Dendritic cell treated with granulocyte-macrophage colony-stimulating factor and Interleukin-4, amounts not matched to agents 40 ng/mL and 50 ng/mL, for 4 days (primary cell): ENCODE results near the gene THG1L.
"Not testable (repeated sequence)": the region's sequence is repeated elsewhere in the genome, so short reads cannot be mapped to it uniquely, and the experiment has no call there.

Experiments used
- H3K27ac Mint-ChIP-seq: one replicate; pipeline ENCODE4 v1.8.0; 2022; ENCODE audit warnings: mild to moderate bottlenecking, mixed read lengths
- H3K27me3 Mint-ChIP-seq: one replicate; pipeline ENCODE4 v1.8.0; 2022; ENCODE audit warnings: mild to moderate bottlenecking, mixed read lengths
- H3K36me3 Mint-ChIP-seq: one replicate; pipeline ENCODE4 v1.8.0; 2022; ENCODE audit warnings: low read depth, mixed read lengths
- H3K4me1 Mint-ChIP-seq: one replicate; pipeline ENCODE4 v1.8.0; 2022; ENCODE audit warnings: low read depth, mixed read lengths
- H3K4me3 Mint-ChIP-seq: one replicate; pipeline ENCODE4 v1.8.0; 2022; ENCODE audit warnings: mild to moderate bottlenecking, moderate library complexity, mixed read lengths
- H3K9me3 Mint-ChIP-seq: one replicate; pipeline ENCODE4 v1.8.0; 2022; ENCODE audit warnings: mixed read lengths
- intact Hi-C: fragments of 100-400 bp; cut with micrococcal nuclease; formaldehyde crosslinking; loops from one replicate; pipeline ENCODE4 v1.15.0; 2022

The THG1L gene

GRCh38 chr5:157731272-157732129 is at the start of gene THG1L:
Gene THG1L, plus strand, starts transcription at chr5:157731420. Its CDS starts 21 bp downstream, at chr5:157731441.
- H3K36me3 Mint-ChIP-seq, result peaks cover 51% of the 10 kb centered on the region
- intact Hi-C loops, result loop anchor here (1.0 kb wide), 1 partner anchor 12 kb away; the partner anchor contains the start of gene LSM11
- H3K4me3 Mint-ChIP-seq, result peak within 1 kb of the TSS; percentile 93
- peak within 1 kb of the TSS; percentile 98 for H3K27ac Mint-ChIP-seq
- peaks cover 22% of the 10 kb centered on the region for H3K4me1 Mint-ChIP-seq
- H3K9me3 Mint-ChIP-seq, result no peaks in the 10 kb centered on the region
- no peaks in the 10 kb centered on the region for H3K27me3 Mint-ChIP-seq

- no peaks in the 10 kb centered on the region for H3K9me3 Mint-ChIP-seq
- H3K4me1 Mint-ChIP-seq, result no peaks in the 10 kb centered on the region
- peaks cover 10% of the 10 kb centered on the region for H3K27me3 Mint-ChIP-seq
- H3K27ac Mint-ChIP-seq, result no peak overlapping the region
- intact Hi-C loops, result no loop called here
- H3K36me3 Mint-ChIP-seq, result no peaks in the 10 kb centered on the region
- H3K4me3 Mint-ChIP-seq, result no peak overlapping the region
Observed at GRCh38 chr5:157682257-157682656, 49.0 kb upstream of the THG1L start.

GRCh38 chr5:157686276-157687197 is 44.7 kb upstream of the THG1L start:
- H3K36me3 Mint-ChIP-seq, H3K27ac Mint-ChIP-seq, H3K4me1 Mint-ChIP-seq, intact Hi-C loops, H3K4me3 Mint-ChIP-seq: not testable (repeated sequence)
- H3K9me3 Mint-ChIP-seq, result peaks cover 16% of the 10 kb centered on the region
- peaks cover 20% of the 10 kb centered on the region for H3K27me3 Mint-ChIP-seq

GRCh38 chr5:157687198-157687554 is 44.0 kb upstream of the THG1L start:
- no peaks in the 10 kb centered on the region for H3K4me1 Mint-ChIP-seq
- no peak overlapping the region for H3K4me3 Mint-ChIP-seq
- H3K27ac Mint-ChIP-seq, result no peak overlapping the region
- peaks cover 20% of the 10 kb centered on the region for H3K27me3 Mint-ChIP-seq
- H3K9me3 Mint-ChIP-seq, result peaks cover 16% of the 10 kb centered on the region
- intact Hi-C loops, result no loop called here
- no peaks in the 10 kb centered on the region for H3K36me3 Mint-ChIP-seq

- Mint-ChIP-seq H3K9me3 (peaks cover 16% of the 10 kb centered on the region), H3K4me3 (no peak overlapping the region), H3K27ac (no peak overlapping the region), H3K4me1 (no peaks in the 10 kb centered on the region), H3K36me3 (no peaks in the 10 kb centered on the region), H3K27me3 (peaks cover 22% of the 10 kb centered on the region)
- intact Hi-C loops, result no loop called here
Observed at GRCh38 chr5:157689942-157690689, 41.1 kb upstream of the THG1L start.

- H3K27me3 Mint-ChIP-seq, result peaks cover 24% of the 10 kb centered on the region
- H3K27ac Mint-ChIP-seq, result no peak overlapping the region
- H3K4me3 Mint-ChIP-seq, result no peak overlapping the region
- no peaks in the 10 kb centered on the region for H3K36me3 Mint-ChIP-seq
- peaks cover 16% of the 10 kb centered on the region for H3K9me3 Mint-ChIP-seq
- no peaks in the 10 kb centered on the region for H3K4me1 Mint-ChIP-seq
- intact Hi-C loops, result no loop called here
Observed at GRCh38 chr5:157690690-157691433, 40.4 kb upstream of the THG1L start.

DNA sequence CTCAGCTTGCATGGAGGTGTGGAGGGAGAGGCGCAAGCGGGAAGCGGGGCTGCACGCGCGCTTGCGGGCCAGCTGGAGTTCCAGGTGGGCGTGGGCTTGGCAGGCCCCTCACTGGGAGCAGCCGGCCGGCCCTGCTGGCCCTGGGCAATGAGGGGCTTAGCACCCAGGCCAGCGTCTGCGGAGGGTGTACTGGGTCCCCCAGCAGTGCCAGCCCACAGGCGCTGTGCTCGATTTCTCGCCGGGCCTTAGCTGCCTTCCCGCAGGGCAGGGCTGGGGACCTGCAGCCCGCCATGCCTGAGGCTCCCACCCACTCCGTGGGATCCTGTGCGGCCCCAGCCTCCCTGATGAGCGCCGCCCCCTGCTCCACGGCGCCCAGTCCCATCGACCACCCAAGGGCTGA is 37.4 kb upstream of the THG1L start:
- H3K36me3 Mint-ChIP-seq, H3K4me3 Mint-ChIP-seq, H3K4me1 Mint-ChIP-seq, intact Hi-C loops, H3K27ac Mint-ChIP-seq: not testable (repeated sequence)
- Mint-ChIP-seq H3K9me3 (peaks cover 24% of the 10 kb centered on the region), H3K27me3 (peaks cover 27% of the 10 kb centered on the region)

GRCh38 chr5:157696154-157696553 is 35.1 kb upstream of the THG1L start:
- H3K27ac Mint-ChIP-seq, intact Hi-C loops, H3K4me1 Mint-ChIP-seq, H3K4me3 Mint-ChIP-seq, H3K36me3 Mint-ChIP-seq: not testable (repeated sequence)
- H3K27me3 Mint-ChIP-seq, result peaks cover 14% of the 10 kb centered on the region
- H3K9me3 Mint-ChIP-seq, result peaks cover 10% of the 10 kb centered on the region

GRCh38 chr5:157698674-157699073 is 32.5 kb upstream of the THG1L start:
- H3K9me3 Mint-ChIP-seq, intact Hi-C loops, H3K4me3 Mint-ChIP-seq, H3K36me3 Mint-ChIP-seq, H3K4me1 Mint-ChIP-seq, H3K27ac Mint-ChIP-seq, H3K27me3 Mint-ChIP-seq: not testable (repeated sequence)

- intact Hi-C loops, result no loop called here
- Mint-ChIP-seq H3K4me1 (no peaks in the 10 kb centered on the region), H3K9me3 (no peaks in the 10 kb centered on the region), H3K36me3 (no peaks in the 10 kb centered on the region), H3K4me3 (no peak overlapping the region), H3K27ac (no peak overlapping the region), H3K27me3 (peaks cover 3% of the 10 kb centered on the region)
Observed at GRCh38 chr5:157703736-157704135, 27.5 kb upstream of the THG1L start.

GRCh38 chr5:157708866-157709265 is 22.4 kb upstream of the THG1L start:
- Mint-ChIP-seq H3K27ac (no peak overlapping the region), H3K4me3 (no peak overlapping the region), H3K27me3 (peaks cover 9% of the 10 kb centered on the region), H3K36me3 (no peaks in the 10 kb centered on the region), H3K9me3 (no peaks in the 10 kb centered on the region), H3K4me1 (peaks cover 5% of the 10 kb centered on the region)
- intact Hi-C loops, result no loop called here

DNA sequence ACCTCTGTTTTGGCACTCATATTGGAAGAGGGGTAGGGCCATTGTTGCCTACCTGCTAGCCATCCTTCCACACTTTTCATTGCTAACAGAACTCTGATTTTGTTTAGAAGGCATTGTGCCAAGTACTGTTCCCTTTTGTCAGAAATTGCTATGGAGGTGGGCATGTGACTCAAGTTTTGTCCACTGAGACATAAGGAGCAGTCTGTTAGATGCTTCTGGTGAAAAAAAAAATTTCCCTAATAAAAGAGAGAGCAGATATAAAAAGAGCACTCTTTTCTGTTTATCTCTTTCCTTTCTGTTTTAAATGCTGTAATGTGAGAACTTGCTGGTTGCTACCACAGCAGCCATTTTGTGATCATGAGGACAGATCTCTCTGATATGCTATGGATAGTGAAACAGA is 21.9 kb upstream of the THG1L start:
- no peaks in the 10 kb centered on the region for H3K9me3 Mint-ChIP-seq
- intact Hi-C loops, result no loop called here

GRCh38 chr5:157710431-157710830 is 20.8 kb upstream of the THG1L start:
- Mint-ChIP-seq H3K36me3 (no peaks in the 10 kb centered on the region), H3K4me1 (peaks cover 5% of the 10 kb centered on the region), H3K27me3 (peaks cover 7% of the 10 kb centered on the region), H3K4me3 (no peak overlapping the region), H3K27ac (no peak overlapping the region), H3K9me3 (no peaks in the 10 kb centered on the region)
- intact Hi-C loops, result loop anchor here (10.0 kb wide), 1 partner anchor 196 kb away; no protein-coding TSS in a partner anchor

More for the DNA sequence above, 21.9 kb upstream of the THG1L start:
- H3K27ac Mint-ChIP-seq, result no peak overlapping the region
- H3K27me3 Mint-ChIP-seq, result peaks cover 9% of the 10 kb centered on the region
- H3K4me1 Mint-ChIP-seq, result peaks cover 5% of the 10 kb centered on the region
- no peaks in the 10 kb centered on the region for H3K36me3 Mint-ChIP-seq
- H3K4me3 Mint-ChIP-seq, result no peak overlapping the region
